Esophagus squamous epithelium (tissue), 5 donors: ENCODE measurements around the gene OR6N1. TPM values are rescaled to one million over a fixed set of nuclear protein-coding genes. Genes with fewer than 3 reads are reported as not detected.
A peak's percentile ranks its signal among the peaks of the same experiment; 100 is the strongest.

Source experiments
- DNase-seq: peaks from one replicate; lab custom pipeline; 2025; lab: John Stamatoyannopoulos, UW
- H3K27ac ChIP-seq, 4 donors: fragments of 200-600 bp; sonication (generic); one replicate each; pipeline ENCODE4 v1.5.1; 2016 to 2019; ENCODE audit warnings: mild to moderate bottlenecking in 1 of 4
- H3K27me3 ChIP-seq, 4 donors: fragments of 200-600 bp; sonication (generic); 1 replicate in 3 of 4; 2 replicates in 1 of 4; pipeline versions ENCODE4 v1.5.1 to v1.6.0; 2017 to 2021; ENCODE audit warnings: antibody characterized with exemption in 1 of 4
- H3K36me3 ChIP-seq, 3 donors: fragments of 200-600 bp; sonication (generic); one replicate each; pipeline ENCODE4 v1.5.1; 2016 to 2019
- H3K4me1 ChIP-seq, 3 donors: fragments of 200-600 bp; sonication (generic); one replicate each; pipeline ENCODE4 v1.5.1; 2017 to 2019
- H3K4me3 ChIP-seq, 4 donors: fragments of 200-600 bp; sonication (generic); 1 replicate in 3 of 4; 2 replicates in 1 of 4; pipeline ENCODE4 v1.5.1; 2016 to 2019; ENCODE audit warnings: mild to moderate bottlenecking in 2 of 4, moderate library complexity in 1 of 4
- H3K9me3 ChIP-seq, 3 donors: fragments of 200-600 bp; sonication (generic); one replicate each; pipeline ENCODE4 v1.5.1; 2016 to 2019
- CTCF ChIP-seq, 6 experiments: fragments of 450-650 bp in 4 of 6; fragments of 200-600 bp in 2 of 6; sonication (generic) in 2 of 6; IDR thresholded peaks; one replicate each; pipeline ENCODE4 v1.5.1; 2016 to 2019; ENCODE audit warnings: antibody characterized with exemption in 6 of 6, mild to moderate bottlenecking in 4 of 6, moderate library complexity in 4 of 6
- POLR2A ChIP-seq, 4 donors: fragments of 450-650 bp; IDR thresholded peaks; one replicate each; pipeline ENCODE4 v1.6.1; 2017; ENCODE audit warnings: antibody characterized with exemption in 4 of 4, mild to moderate bottlenecking in 4 of 4, moderate library complexity in 3 of 4
- WGBS, 2 donors: methylation state at CpG; one replicate each; pipeline ENCODE4 v1.1.5; 2018; 5-methylcytosine and 5-hydroxymethylcytosine counted together
- intact Hi-C: fragments of 100-400 bp; cut with DNase I; formaldehyde crosslinking; loops from one replicate; pipeline ENCODE4 v1.15.0; 2022
- total RNA-seq, 4 donors: library from RNA; depleted of rRNA; stranded (reverse); fragments of >200 nt; gene quantifications; one replicate each; pipeline ENCODE4 v1.1.0, GENCODE V29; 2016
- donor health status: DM: yes; HTN: yes; CAD: no.

Gene OR6N1
- not detected for total RNA-seq

- H3K4me1 ChIP-seq: no peaks in the 10 kb centered on the region
- TF ChIP-seq POLR2A (IDR thresholded peaks at IDR 0.05): no peak
- no peak for TF ChIP-seq CTCF (IDR thresholded peaks at IDR 0.05)
- H3K9me3 ChIP-seq: no peaks in the 10 kb centered on the region
- H3K27me3 ChIP-seq: no peaks in the 10 kb centered on the region
- WGBS, 2 donors: 66 to 71% methylated on average over 5 to 6 of the region's 6 CpGs
- DNase-seq: no peak
- intact Hi-C loops: no loop called here
- no peak within 1 kb of the TSS for H3K27ac ChIP-seq
- H3K4me3 ChIP-seq: no peak within 1 kb of the TSS
- no peaks in the 10 kb centered on the region for H3K36me3 ChIP-seq
Observed at GRCh38 chr1:158771950-158772866, at the start of gene OR6N1. TSS of gene OR6N1 (minus strand) at chr1:158772195. CDS start at chr1:158766682, 5,513 bp downstream.

GRCh38 chr1:158821723-158822122 is 49.7 kb upstream of the OR6N1 start:
- WGBS, 2 donors: 88 to 97% methylated on average over 1 of the region's 1 CpG
- no peaks in the 10 kb centered on the region for H3K9me3 ChIP-seq
- no peaks in the 10 kb centered on the region for H3K27me3 ChIP-seq
- H3K4me3 ChIP-seq: no peak overlapping the region
- no peak for DNase-seq
- no peak for TF ChIP-seq CTCF (IDR thresholded peaks at IDR 0.05)
- no peak for TF ChIP-seq POLR2A (IDR thresholded peaks at IDR 0.05)
- H3K4me1 ChIP-seq: no peaks in the 10 kb centered on the region
- H3K27ac ChIP-seq: no peak overlapping the region
- intact Hi-C loops: no loop called here
- H3K36me3 ChIP-seq: no peaks in the 10 kb centered on the region

GRCh38 chr1:158819461-158820443 is 47.8 kb upstream of the OR6N1 start:
- Histone ChIP-seq H3K27me3 (no peaks in the 10 kb centered on the region), H3K27ac (peak overlapping the region in 1 of 4 donors; percentile 43), H3K4me1 (no peaks in the 10 kb centered on the region), H3K4me3 (no peak overlapping the region), H3K9me3 (no peaks in the 10 kb centered on the region), H3K36me3 (no peaks in the 10 kb centered on the region)
- DNase-seq: no peak
- intact Hi-C loops: no loop called here
- WGBS, 2 donors: 31 to 63% methylated on average over 4 to 7 of the region's 7 CpGs
- no peak for TF ChIP-seq CTCF (IDR thresholded peaks at IDR 0.05)
- TF ChIP-seq POLR2A (IDR thresholded peaks at IDR 0.05): no peak

GRCh38 chr1:158818975-158819431 is 47.0 kb upstream of the OR6N1 start:
- no peak for DNase-seq
- TF ChIP-seq CTCF (IDR thresholded peaks at IDR 0.05): no peak
- TF ChIP-seq POLR2A (IDR thresholded peaks at IDR 0.05): no peak
- intact Hi-C loops: no loop called here
- H3K4me1 ChIP-seq: no peaks in the 10 kb centered on the region
- peak overlapping the region in 1 of 4 donors; percentile 43 for H3K27ac ChIP-seq
- 38 to 83% methylated on average over 1 of the region's 1 CpG for WGBS, 2 donors
- H3K27me3 ChIP-seq: no peaks in the 10 kb centered on the region
- no peaks in the 10 kb centered on the region for H3K9me3 ChIP-seq
- H3K4me3 ChIP-seq: no peak overlapping the region
- no peaks in the 10 kb centered on the region for H3K36me3 ChIP-seq
